K562 (cell line): Measurements from ENCODE around the gene NRP1. TPM values are rescaled to one million over a fixed set of nuclear protein-coding genes. Genes with fewer than 3 reads are reported as not detected.

Source experiments
- ATAC-seq: fragments of 200-7000 bp; cut with Tn5 transposase; 3 replicates; pipeline ENCODE4 v1.9.1; 2020; ENCODE audit warnings: moderate library complexity
- BruUV-seq: library from RNA; stranded (reverse); fragments of 400-500 nt; replicated peaks from 2 replicates; lab custom pipeline; 2021; lab: Mats Ljungman, UMichigan
- CTCF ChIA-PET: fragments of 300-600 bp; formaldehyde crosslinking; extraction: SDS; loops from one replicate; lab custom pipeline; 2021; ENCODE audit warnings: low intra/inter-chr PET ratio; lab: Yijun Ruan, JAX
- POLR2A ChIA-PET: fragments of 300-600, 350-650 bp; sonication (Branson Sonifier 250); formaldehyde crosslinking; extraction: SDS; loops from one replicate; lab custom pipeline; 2021; ENCODE audit warnings: antibody characterized with exemption, inconsistent platforms; lab: Yijun Ruan, JAX
- DNase-seq, 4 experiments: peaks; one replicate each; pipeline versions ENCODE4 v3.0.0 to v3.0.0-alpha.2; 2011 to 2018; ENCODE audit warnings: low spot score in 3 of 4, mixed read lengths in 3 of 4; ENCODE audit errors: extremely low read depth in 1 of 4
- FAIRE-seq: peaks from 2 replicates; lab custom pipeline; 2011; peaks lifted over from hg19 to GRCh38; lab: Jason Lieb, UNC
- H2AFZ ChIP-seq: 2 replicates; pipeline ENCODE4 v1.6.0; 2011; ENCODE audit warnings: low read depth, low read length, control low read depth, inconsistent platforms
- H3K27ac ChIP-seq: fragments of 200-600 bp; 3 replicates; pipeline ENCODE4 v1.8.0; 2011; ENCODE audit warnings: low read depth, mild to moderate bottlenecking, control low read depth, inconsistent platforms, low read length, moderate library complexity, mixed read lengths; ENCODE audit errors: extremely low read depth
- H3K27me3 ChIP-seq, 2 experiments: fragments of 300-600 bp in 1 of 2; 2 replicates in 1 of 2; 3 replicates in 1 of 2; pipeline versions ENCODE4 v1.6.0 to v1.8.0; 2011; ENCODE audit warnings: inconsistent platforms in 2 of 2, low read length in 2 of 2, mild to moderate bottlenecking in 1 of 2, mixed read lengths in 1 of 2, moderate library complexity in 1 of 2; ENCODE audit not compliant: control insufficient read depth in 2 of 2, insufficient read depth in 2 of 2
- H3K36me3 ChIP-seq: fragments of 300-600 bp; 3 replicates; pipeline ENCODE4 v1.8.0; 2011; ENCODE audit warnings: mild to moderate bottlenecking, low read length, inconsistent platforms; ENCODE audit not compliant: control insufficient read depth, insufficient read depth
- H3K4me1 ChIP-seq, 2 experiments: fragments of 200-600 bp in 1 of 2; replicated peaks in 1 of 2; 2 replicates in 1 of 2; 3 replicates in 1 of 2; pipeline versions ENCODE4 v1.5.1 to v1.8.0; 2011; ENCODE audit warnings: inconsistent platforms in 2 of 2, low read length in 2 of 2, mild to moderate bottlenecking in 1 of 2, mixed read lengths in 1 of 2, moderate library complexity in 1 of 2; ENCODE audit not compliant: control insufficient read depth in 2 of 2, insufficient read depth in 2 of 2
- H3K4me2 ChIP-seq: 2 replicates; pipeline ENCODE4 v1.6.1; 2011; ENCODE audit warnings: low read length, control low read depth, inconsistent platforms, mixed read lengths; ENCODE audit not compliant: insufficient read depth
- H3K4me3 ChIP-seq: fragments of 200-600 bp; sonication (generic), shearing (Covaris generic); 2 replicates; pipeline ENCODE4 v1.5.1; 2016; ENCODE audit warnings: control low read depth, inconsistent platforms
- H3K79me2 ChIP-seq: fragments of 200-600 bp; 3 replicates; pipeline ENCODE4 v1.8.0; 2011; ENCODE audit warnings: low read length, inconsistent platforms; ENCODE audit not compliant: control insufficient read depth, insufficient read depth
- H3K9ac ChIP-seq, 2 experiments: 2 replicates each; pipeline versions ENCODE4 v1.6.0 to v1.6.1; 2011; ENCODE audit warnings: low read depth in 2 of 2, low read length in 2 of 2, control low read depth in 1 of 2, inconsistent platforms in 1 of 2, mild to moderate bottlenecking in 1 of 2, mixed read lengths in 1 of 2; ENCODE audit not compliant: insufficient read depth in 1 of 2
- H3K9me1 ChIP-seq: one replicate; pipeline ENCODE4 v1.6.0; 2011; ENCODE audit warnings: inconsistent platforms, mild to moderate bottlenecking, low read length, moderate library complexity; ENCODE audit not compliant: control insufficient read depth, insufficient read depth
- H3K9me3 ChIP-seq: replicated peaks from 2 replicates; pipeline ENCODE4 v1.5.1; 2011; ENCODE audit warnings: low read depth, low read length, inconsistent platforms; ENCODE audit not compliant: control insufficient read depth, insufficient read depth
- H4K20me1 ChIP-seq: replicated peaks from 2 replicates; pipeline ENCODE4 v1.6.1; 2011; ENCODE audit warnings: low read length, inconsistent platforms, mixed read lengths; ENCODE audit not compliant: control insufficient read depth, insufficient read depth
- CSDE1 ChIP-seq, 2 experiments: fragments of 450-650 bp; IDR thresholded peaks; 2 replicates each; pipeline ENCODE4 v1.6.1; 2016; ENCODE audit warnings: mild to moderate bottlenecking in 1 of 2
- ELF1 ChIP-seq: fragments of 200-800 bp; sonication (Bioruptor generic); IDR thresholded peaks from 2 replicates; pipeline ENCODE4 v1.6.1; 2016; ENCODE audit warnings: missing genetic modification characterization, missing compliant biosample characterization
- NFE2 ChIP-seq: IDR thresholded peaks from 2 replicates; pipeline ENCODE4 v1.6.1; 2014; ENCODE audit warnings: antibody characterized with exemption, low read depth
- SMAD2 ChIP-seq: fragments of 150-350 bp; IDR thresholded peaks from 2 replicates; pipeline ENCODE4 v1.6.1; 2014; ENCODE audit warnings: low read depth, mild to moderate bottlenecking, low read length
- SMARCC2 ChIP-seq: fragments of 450-650 bp; IDR thresholded peaks from 2 replicates; pipeline ENCODE4 v1.6.1; 2017; ENCODE audit warnings: antibody characterized with exemption, moderate library complexity, mild to moderate bottlenecking, low read depth
- ZNF282 ChIP-seq: sonication (generic); formaldehyde crosslinking; IDR thresholded peaks from 2 replicates; pipeline ENCODE4 v1.8.1; 2023; ENCODE audit warnings: missing genetic modification reagents
- ZNF384 ChIP-seq: IDR thresholded peaks from 2 replicates; pipeline ENCODE4 v1.6.1; 2012; ENCODE audit warnings: low read depth, low read length, improper control_type of control experiment
- WGBS: fragments of 100-300 bp; shearing (Covaris generic); methylation state at CpG from one replicate; pipeline ENCODE4 v1.1.6; 2016; ENCODE audit warnings: low coverage, mixed read lengths; ENCODE audit not compliant: insufficient coverage; ENCODE audit errors: missing lambda C conversion rate; 5-methylcytosine and 5-hydroxymethylcytosine counted together
- in situ Hi-C: fragments of 300-500 bp; cut with MboI; formaldehyde crosslinking; loops from 4 replicates; pipeline ENCODE4 v1.15.0; 2018; ENCODE audit warnings: inconsistent platforms, mixed read lengths
- intact Hi-C: fragments of 100-400 bp; cut with micrococcal nuclease; formaldehyde crosslinking; loops from 2 replicates; pipeline ENCODE4 v1.14.2; 2022
- polyA plus RNA-seq, 8 experiments: library from polyadenylated mRNA; depleted of rRNA in 4 of 8; stranded (reverse) in 5 of 8; unstranded in 3 of 8; fragments of >200 nt; fragmentation: Nextera tagmentation in 2 of 8; fragmentation: Illumina TruSeq in 1 of 8; extraction: Ambion mirVana in 2 of 8; extraction: Trizol in 1 of 8; gene quantifications; 2 replicates each; pipeline versions ENCODE4 v1.2.1 to v1.2.3, GENCODE V29; 2011 to 2014; ENCODE audit warnings: inconsistent platforms in 1 of 8, missing spikeins in 1 of 8
- total RNA-seq, 7 experiments: library from RNA; depleted of rRNA in 6 of 7; stranded (reverse); fragments of >200 nt in 6 of 7; fragmentation: Illumina TruSeq in 2 of 7; extraction: Trizol in 2 of 7; gene quantifications; 2 replicates each; pipeline versions ENCODE4 v1.2.1 to v1.2.3, GENCODE V29; 2011 to 2021; ENCODE audit warnings: low replicate concordance in 1 of 7
- TF ChIP-seq, protein P1 (sequence below): fragments of 250-450 bp; sonication (Bioruptor Pico); IDR thresholded peaks from 2 replicates; pipeline ENCODE4 v1.4.0; 2020

The NRP1 gene
- total and polyA plus RNA-seq, 9 of the 15 experiments (the other 6 are each of a cell fraction or from before 2014, with no cell fraction given), result 0.01 to 0.38 (median 0.04) TPM; not detected in 5

- Histone ChIP-seq H3K36me3 (no peaks in the 10 kb centered on the region), H3K9ac (no peak overlapping the region), H3K79me2 (no peaks in the 10 kb centered on the region), H2AFZ (no peak overlapping the region), H4K20me1 (no peaks in the 10 kb centered on the region), H3K9me1 (no peaks in the 10 kb centered on the region), H3K27ac (no peak overlapping the region), H3K9me3 (no peaks in the 10 kb centered on the region), H3K4me2 (no peak overlapping the region), H3K4me3 (no peak overlapping the region), H3K4me1 (no peaks in the 10 kb centered on the region), H3K27me3 (peaks cover 0 to 3% of the 10 kb centered on the region in 2 experiments; a peak in 1 of 5 replicates)
- TF ChIP-seq ELF1 (tag), result no peak
- no peak for TF ChIP-seq SMAD2
- TF ChIP-seq CSDE1 (IDR thresholded peaks at IDR 0.05), result no peak
- TF ChIP-seq NFE2, result no peak
- no peak for TF ChIP-seq ZNF282 (CRISPR knock-in tag)
- TF ChIP-seq SMARCC2, result no peak
- no peak for TF ChIP-seq ZNF384
- TF ChIP-seq, protein P1, sequence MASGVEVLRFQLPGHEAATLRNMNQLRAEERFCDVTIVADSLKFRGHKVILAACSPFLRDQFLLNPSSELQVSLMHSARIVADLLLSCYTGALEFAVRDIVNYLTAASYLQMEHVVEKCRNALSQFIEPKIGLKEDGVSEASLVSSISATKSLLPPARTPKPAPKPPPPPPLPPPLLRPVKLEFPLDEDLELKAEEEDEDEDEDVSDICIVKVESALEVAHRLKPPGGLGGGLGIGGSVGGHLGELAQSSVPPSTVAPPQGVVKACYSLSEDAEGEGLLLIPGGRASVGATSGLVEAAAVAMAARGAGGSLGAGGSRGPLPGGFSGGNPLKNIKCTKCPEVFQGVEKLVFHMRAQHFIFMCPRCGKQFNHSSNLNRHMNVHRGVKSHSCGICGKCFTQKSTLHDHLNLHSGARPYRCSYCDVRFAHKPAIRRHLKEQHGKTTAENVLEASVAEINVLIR (CRISPR knock-in tag), result no peak
- ChIA-PET CTCF (interaction anchor here (0.5 kb wide), 1 partner anchor 1914 kb away, joined by 3 read pairs; no protein-coding TSS in a partner anchor), POLR2A (no interaction called here)
- no peak for ATAC-seq
- intact Hi-C loops, result no loop called here
- BruUV-seq, result no TSS peak
- 0% methylated on average over 2 of the region's 2 CpGs for WGBS
- DNase-seq, result no peak
- in situ Hi-C loops, result loop anchor here (25.0 kb wide), 1 partner anchor 1186 kb away; no protein-coding TSS in a partner anchor
- FAIRE-seq, result no peak
Measured at GRCh38 chr10:33325929-33326328, 8.5 kb downstream of the NRP1 start.
